Measurements from ENCODE around the gene MCC.

DNA sequence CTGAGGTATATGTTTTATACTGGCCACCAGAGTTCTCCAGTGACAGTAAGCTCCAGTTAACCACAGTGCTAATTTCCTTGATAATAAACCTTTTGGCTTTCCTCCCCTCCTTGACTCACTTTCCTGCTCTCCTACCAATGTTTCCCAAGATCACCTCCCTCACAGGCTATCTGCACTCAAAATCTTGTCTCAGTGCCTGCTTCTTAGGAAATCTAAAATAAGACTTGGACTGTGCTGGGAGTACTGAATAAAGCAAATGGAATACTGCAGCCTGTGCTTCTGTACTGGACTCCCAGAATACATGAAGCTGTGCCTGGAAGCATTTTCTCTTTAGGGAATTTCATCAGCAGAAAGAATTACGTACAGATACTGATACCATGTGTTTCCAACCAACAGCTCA lies 513.4 kb downstream of the MCC start:
- TF ChIP-seq, protein P1, sequence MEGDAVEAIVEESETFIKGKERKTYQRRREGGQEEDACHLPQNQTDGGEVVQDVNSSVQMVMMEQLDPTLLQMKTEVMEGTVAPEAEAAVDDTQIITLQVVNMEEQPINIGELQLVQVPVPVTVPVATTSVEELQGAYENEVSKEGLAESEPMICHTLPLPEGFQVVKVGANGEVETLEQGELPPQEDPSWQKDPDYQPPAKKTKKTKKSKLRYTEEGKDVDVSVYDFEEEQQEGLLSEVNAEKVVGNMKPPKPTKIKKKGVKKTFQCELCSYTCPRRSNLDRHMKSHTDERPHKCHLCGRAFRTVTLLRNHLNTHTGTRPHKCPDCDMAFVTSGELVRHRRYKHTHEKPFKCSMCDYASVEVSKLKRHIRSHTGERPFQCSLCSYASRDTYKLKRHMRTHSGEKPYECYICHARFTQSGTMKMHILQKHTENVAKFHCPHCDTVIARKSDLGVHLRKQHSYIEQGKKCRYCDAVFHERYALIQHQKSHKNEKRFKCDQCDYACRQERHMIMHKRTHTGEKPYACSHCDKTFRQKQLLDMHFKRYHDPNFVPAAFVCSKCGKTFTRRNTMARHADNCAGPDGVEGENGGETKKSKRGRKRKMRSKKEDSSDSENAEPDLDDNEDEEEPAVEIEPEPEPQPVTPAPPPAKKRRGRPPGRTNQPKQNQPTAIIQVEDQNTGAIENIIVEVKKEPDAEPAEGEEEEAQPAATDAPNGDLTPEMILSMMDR (tag by site-specific recombination; IDR thresholded peaks at IDR 0.05) = no peak
- TF ChIP-seq ZNF274 (IDR thresholded peaks at IDR 0.05; ENCODE audit: low read length) (no peak), ZNF274 (tag by site-specific recombination; IDR thresholded peaks at IDR 0.05; ENCODE audit: borderline replicate concordance) (no peak), ZNF138 (tag by site-specific recombination; IDR thresholded peaks at IDR 0.05; ENCODE audit: borderline replicate concordance) (no peak), ZNF404 (tag by site-specific recombination; IDR thresholded peaks at IDR 0.05) (no peak), ZBTB21 (tag by site-specific recombination; IDR thresholded peaks at IDR 0.05) (no peak), ZNF146 (tag by site-specific recombination; IDR thresholded peaks at IDR 0.05) (no peak), ZBTB7A (tag by site-specific recombination; IDR thresholded peaks at IDR 0.05; ENCODE audit: low read depth) (no peak), REPIN1 (tag by site-specific recombination; IDR thresholded peaks at IDR 0.05; ENCODE audit: low read depth) (no peak)
